Measurements from ENCODE around the gene PIP5KL1. TPM values are rescaled to one million over a fixed set of nuclear protein-coding genes. Genes with fewer than 3 reads are reported as not detected.

The PIP5KL1 gene
- total and polyA plus RNA-seq, 2 of the 4 experiments (the other 2 are of a cell fraction), result 0.36 to 3.6 TPM

DNA sequence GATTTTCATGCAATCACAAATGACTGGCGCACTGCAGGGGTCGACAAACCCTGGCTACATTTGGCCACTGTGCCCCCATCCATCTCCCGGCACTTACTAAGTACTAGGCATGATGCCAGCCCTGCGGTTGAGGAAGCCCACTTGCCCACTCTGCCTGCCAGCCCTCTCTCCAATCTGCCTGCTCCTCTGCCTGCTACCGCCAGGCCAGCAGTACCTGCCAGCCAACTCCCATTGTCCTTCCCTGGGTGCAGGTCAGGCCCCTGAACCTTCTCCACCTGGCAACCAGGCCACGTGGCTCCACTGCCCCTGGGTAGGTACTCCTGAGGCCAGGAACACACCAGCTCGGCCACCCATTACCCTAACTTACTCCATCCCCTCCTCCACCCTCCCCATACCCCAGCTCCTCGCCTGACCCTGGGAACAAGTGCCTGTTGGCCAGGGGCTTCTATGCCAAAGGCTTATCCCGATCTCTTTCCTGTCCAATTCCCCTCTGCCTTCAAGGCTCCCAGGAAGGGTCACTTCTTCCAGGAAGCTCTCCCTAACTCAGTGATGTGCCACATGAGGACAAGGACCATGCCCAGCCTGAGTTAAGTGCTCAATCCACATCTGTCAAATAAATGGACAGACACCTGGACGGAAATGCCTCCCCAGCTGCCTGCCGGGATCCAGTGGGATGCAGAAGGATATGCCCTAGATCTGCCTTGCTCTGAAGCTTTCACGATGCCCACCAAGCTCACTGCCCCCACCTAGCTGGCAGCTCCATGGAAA is 43.6 kb upstream of the PIP5KL1 start:
- no peak overlapping the region for H4K91ac ChIP-seq (ENCODE audit: insufficient read depth, low read depth, low read length)
- H3K18ac ChIP-seq (ENCODE audit: low read depth, low read length), result no peak overlapping the region
- no peak overlapping the region for H3K4me2 ChIP-seq (ENCODE audit: low read depth, low read length)
- no peaks in the 10 kb centered on the region for H3K9me3 ChIP-seq (ENCODE audit: control insufficient read depth, insufficient read depth, low read length)
- intact Hi-C loops (cut with micrococcal nuclease) (no loop called here), dilution Hi-C loops (cut with HindIII; ENCODE audit: low sequenced_read_pairs, unreplicated experiment) (no loop called here), in situ Hi-C loops (cut with MboI; ENCODE audit: low sequenced_read_pairs) (no loop called here)
- H3K79me1 ChIP-seq (ENCODE audit: low read depth in 1 of 2, low read length in 2 of 2), result peaks cover 28 to 90% of the 10 kb centered on the region in 2 experiments
- H2BK15ac ChIP-seq (ENCODE audit: low read depth, low read length), result no peak overlapping the region
- no peak for ATAC-seq (ENCODE audit: low read depth)
- 0 out of 2 replicates have a peak overlapping the region, but pooled peaks have one; percentile 2 for H3K23ac ChIP-seq (ENCODE audit: low read depth, low read length)
- H3K36me3 ChIP-seq (ENCODE audit: control insufficient read depth, insufficient read depth, low read length), result no peaks in the 10 kb centered on the region
- no peak overlapping the region for H3K56ac ChIP-seq (ENCODE audit: extremely low read depth, insufficient read depth, low read length)
- no TSS peak for BruUV-seq (replicated peaks)
- no peak overlapping the region for H3K4me3 ChIP-seq (ENCODE audit: insufficient read depth, low read depth, low read length)
- H3K4ac ChIP-seq (ENCODE audit: low read depth, low read length), result no peak overlapping the region
- ChIA-PET POLR2A (ENCODE audit: unreplicated experiment) (interaction anchor here (0.6 kb wide), 1 partner anchor 104 kb away, joined by 3 read pairs; no protein-coding TSS in a partner anchor), CTCF (no interaction called here)
- peaks cover 86% of the 10 kb centered on the region for H4K20me1 ChIP-seq (ENCODE audit: insufficient read depth, low read length)
- H2AK5ac ChIP-seq (ENCODE audit: low read depth, low read length), result peak overlapping the region; percentile 60
- H4K5ac ChIP-seq (ENCODE audit: low read depth, low read length), result no peak overlapping the region
- no peak overlapping the region for H2BK20ac ChIP-seq (ENCODE audit: low read depth, low read length)
- H3K9me1 ChIP-seq (ENCODE audit: insufficient read depth, low read length), result peaks cover 12% of the 10 kb centered on the region
- H2BK120ac ChIP-seq (ENCODE audit: low read depth, low read length), result no peak overlapping the region
- no peak for TF ChIP-seq CEBPB (IDR thresholded peaks at IDR 0.05; ENCODE audit: low read depth, low read length)
- no peak for TF ChIP-seq NFE2L2 (IDR thresholded peaks at IDR 0.05; ENCODE audit: low read depth, low read length)
- TF ChIP-seq MAFK (IDR thresholded peaks at IDR 0.05; ENCODE audit: low read depth, low read length), result no peak
- peaks cover 45% of the 10 kb centered on the region for H3K4me1 ChIP-seq (ENCODE audit: control insufficient read depth, insufficient read depth, low read length)
- no peak overlapping the region for H3K27ac ChIP-seq (ENCODE audit: insufficient read depth, low read length)
- no peak overlapping the region for H2AK9ac ChIP-seq (replicated peaks; ENCODE audit: low read depth, low read length, poor library complexity)
- WGBS, 2 experiments (ENCODE audit: extremely low coverage in 2 of 2, insufficient read length in 1 of 2), result 47% methylated on average over 8 of the region's 12 CpGs; no CpG with 5 or more reads in 1 of the 2 experiments
- no peak overlapping the region for H2BK5ac ChIP-seq (ENCODE audit: low read depth, low read length, poor library complexity, severe bottlenecking)
- no peak overlapping the region for H3K9ac ChIP-seq (ENCODE audit: low read depth, low read length)
- H2AFZ ChIP-seq (replicated peaks; ENCODE audit: low read length, poor library complexity), result no peak overlapping the region
- DNase-seq, result no peak
- H3K14ac ChIP-seq (replicated peaks; ENCODE audit: low read depth, low read length), result no peak overlapping the region; the same call in 1 of the 2 replicates
- no peak overlapping the region for H4K8ac ChIP-seq (ENCODE audit: low read depth in 2 of 2, low read length in 2 of 2)
- no peaks in the 10 kb centered on the region for H3K27me3 ChIP-seq (ENCODE audit: control insufficient read depth, insufficient read depth, low read length)

Measured in IMR-90 (cell line).